Medulla oblongata (tissue), 1 donor: Measurements from ENCODE around the gene NFIA.

Experiments used
- DNase-seq: peaks from one replicate; pipeline ENCODE4 v3.0.0-alpha.2; 2015; ENCODE audit errors: extremely low spot score

Gene NFIA

DNA sequence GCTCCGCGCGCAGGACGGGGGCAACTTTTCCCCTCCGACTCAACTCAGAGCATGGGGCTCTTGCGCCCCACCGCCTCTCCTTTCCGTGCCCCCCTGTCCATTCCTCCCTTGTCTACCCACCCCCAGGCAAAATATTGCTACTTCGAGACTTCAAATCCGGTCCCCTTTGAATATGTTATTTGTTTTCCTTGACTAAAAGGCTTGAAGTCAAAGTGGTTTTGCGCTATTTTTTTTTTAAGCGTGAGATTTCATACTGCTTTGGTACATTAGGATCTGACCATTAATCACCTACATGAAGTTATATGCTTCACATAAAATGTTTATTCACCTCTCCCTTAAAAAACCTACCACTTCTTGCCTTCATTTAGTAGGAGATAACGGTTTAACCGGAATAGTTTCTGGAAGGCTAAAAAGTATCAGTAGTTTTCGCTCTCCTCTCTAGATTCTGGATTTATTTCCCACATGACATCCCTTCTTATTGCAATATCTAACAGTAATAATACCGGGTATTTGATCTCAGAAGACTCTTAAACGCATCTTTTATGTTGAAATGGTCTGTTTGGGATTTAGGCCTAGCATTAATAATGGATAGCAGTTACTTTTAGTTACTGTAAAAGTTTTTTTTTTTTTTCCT is 1.6 kb downstream of the NFIA start:
- DNase-seq: peak; percentile 57

DNA sequence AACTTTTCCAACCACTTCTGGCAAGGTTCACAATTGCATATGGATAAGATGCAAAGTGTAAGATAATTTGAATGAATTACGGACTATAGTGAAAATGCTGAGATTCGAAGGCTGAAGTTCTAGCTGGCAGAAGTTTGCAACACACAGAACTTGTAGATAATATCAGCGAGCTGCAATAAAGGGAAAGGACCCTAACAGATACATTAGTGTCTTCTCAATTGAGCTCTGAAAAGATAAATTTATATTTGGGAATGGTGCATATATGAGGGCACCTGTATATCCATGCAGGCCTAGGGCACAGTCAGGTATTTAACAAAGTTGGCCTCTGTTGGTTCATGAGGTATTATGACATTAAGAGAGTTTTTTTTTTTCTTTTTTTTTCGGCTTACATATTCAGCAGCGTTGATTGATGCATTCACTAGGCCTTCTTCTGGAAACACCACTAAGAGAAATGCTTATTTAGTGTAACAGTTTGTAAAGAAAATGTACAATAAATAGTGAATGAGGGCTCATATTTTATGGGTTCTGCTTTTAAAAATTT is 2.2 kb downstream of the NFIA start:
- peak; percentile 37 for DNase-seq

DNA sequence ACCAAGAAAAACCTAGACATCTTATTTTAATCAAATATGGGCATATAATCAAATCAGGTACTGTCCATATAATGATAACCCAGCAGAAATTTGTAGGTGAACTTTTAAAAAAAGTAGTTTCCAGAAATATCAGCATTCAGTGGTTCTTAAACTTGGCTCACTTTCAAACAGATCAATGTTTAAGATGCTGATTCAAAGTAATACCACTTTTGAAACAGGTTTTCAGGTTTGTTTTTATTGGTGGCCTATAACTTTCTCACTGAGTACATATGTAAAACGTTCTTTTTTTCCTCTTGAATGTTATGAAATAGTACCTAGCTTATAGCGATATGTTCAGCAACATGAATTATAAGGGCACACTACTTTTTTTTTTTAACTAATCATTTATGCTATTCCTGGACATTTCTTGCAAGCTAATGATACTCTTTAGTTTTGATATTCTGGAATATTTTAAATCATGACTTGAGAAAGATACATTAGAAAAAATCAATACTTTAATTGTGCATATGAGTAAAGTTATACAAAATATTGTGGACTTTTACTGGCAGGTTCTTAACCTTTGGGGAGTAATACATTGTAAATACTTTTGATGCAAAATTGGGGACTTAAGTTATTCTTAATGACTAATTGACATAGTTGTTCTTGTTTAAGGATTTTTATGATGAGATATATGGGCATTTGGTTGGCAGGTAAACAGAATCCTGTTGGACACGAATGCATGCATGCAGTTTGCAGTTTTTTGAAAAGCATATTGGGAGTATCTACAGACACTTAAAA is 3.0 kb downstream of the NFIA start:
- peak; percentile 21 for DNase-seq

DNA sequence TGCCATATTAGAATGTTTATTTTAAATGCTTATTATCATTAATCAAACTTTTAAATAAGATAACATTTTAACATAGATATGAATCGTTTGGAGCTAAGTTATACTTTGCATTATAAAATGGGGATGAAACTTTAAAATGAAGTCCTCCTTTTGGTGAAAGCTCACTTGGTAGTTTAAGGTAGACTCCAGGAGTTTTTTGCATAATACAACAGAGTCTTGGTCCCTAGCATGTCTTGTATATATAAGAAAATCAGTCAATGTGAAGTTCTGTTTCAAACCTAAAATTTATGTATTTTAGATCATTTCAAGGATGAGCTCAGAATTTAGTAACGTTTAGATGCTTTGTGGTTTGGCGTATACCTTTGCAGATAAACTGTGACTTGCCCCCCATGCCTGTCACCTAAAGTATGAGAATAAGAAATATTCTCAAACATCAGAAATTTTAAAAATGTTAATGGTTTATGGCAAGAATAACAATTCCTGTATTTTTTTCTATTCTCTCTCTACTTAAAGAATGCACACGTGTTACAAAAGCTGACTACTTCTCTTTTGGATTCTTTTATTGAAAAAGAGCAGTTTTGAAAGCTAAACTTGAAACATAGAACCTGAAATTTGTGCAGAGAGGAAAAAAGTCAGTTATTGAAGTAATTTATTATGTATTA is 3.8 kb downstream of the NFIA start:
- peak; percentile 33 for DNase-seq

DNA sequence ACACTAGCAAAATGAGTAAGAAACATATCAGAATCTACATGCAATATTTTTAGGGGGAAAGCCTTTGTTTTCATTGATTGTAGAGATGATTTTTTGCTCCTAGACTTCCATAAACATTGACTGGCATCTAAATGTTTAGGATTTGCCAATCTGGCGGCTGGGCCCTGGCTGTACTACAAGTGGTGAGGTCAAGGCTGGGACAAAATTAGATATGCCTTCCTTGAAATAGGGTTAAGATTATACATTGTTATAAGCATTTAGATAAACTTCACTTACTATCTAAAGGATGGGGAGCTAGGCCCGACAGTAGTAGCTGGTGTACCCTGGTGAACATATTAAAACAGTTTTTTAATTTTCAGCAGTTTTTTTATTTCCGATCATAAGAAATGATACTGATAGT is 5.2 kb downstream of the NFIA start:
- DNase-seq: peak; percentile 46

DNA sequence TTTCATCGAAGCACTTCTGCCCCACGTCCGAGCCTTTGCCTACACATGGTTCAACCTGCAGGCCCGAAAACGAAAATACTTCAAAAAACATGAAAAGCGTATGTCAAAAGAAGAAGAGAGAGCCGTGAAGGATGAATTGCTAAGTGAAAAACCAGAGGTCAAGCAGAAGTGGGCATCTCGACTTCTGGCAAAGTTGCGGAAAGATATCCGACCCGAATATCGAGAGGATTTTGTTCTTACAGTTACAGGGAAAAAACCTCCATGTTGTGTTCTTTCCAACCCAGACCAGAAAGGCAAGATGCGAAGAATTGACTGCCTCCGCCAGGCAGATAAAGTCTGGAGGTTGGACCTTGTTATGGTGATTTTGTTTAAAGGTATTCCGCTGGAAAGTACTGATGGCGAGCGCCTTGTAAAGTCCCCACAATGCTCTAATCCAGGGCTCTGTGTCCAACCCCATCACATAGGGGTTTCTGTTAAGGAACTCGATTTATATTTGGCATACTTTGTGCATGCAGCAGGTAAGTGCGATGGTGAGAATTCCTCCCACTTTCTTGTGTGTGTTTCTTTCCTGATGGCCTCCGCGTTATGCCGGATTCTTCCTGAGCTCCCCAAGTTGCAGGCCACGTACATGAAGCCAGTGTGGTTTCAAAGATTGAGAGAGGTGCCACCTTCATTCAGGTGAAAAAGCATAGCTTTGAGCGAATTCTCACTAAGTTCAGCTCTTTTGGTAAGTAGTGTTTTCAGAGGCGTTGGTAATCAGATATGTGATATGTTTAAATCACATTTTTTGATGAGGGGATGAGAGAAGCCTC is 6.0 kb downstream of the NFIA start:
- peak; percentile 41 for DNase-seq

DNA sequence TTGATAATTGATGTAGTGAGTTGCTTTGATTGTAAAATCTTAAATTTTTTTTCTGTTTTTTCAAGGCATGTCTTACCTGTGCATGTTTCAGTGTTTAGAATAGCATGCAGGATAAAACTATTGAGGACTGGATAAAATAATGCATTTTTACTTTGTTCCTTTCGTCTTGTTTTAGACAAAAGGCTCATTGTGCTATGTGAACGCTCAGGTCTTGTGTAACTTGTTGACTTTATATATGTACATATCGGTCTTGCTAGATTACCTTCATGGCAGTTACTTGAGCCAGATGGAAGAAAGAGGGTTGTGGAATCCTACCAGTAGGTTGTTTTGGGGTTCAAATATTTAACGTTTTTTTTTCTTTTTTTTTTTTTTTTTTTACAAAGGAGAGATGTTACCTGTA is 7.0 kb downstream of the NFIA start:
- peak; percentile 48 for DNase-seq

DNA sequence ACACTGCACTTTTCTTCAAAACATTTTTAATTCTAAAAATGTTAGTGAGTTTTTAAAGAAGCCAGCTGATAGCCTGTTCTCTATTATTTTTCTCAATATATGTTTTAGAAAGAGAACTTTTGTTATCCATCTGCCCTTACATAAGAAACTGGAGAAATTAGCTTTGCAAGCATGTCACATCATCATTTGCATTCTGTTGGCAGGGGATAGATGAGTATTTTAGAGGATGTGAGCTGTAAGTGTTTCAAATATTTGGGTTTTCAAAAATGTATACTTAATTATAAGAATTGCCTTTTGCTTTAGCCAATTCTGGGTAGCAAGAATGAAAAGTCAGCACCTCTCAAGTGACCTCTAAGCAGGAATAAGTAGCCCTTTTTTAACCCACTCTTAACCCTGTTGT is 7.4 kb downstream of the NFIA start:
- peak; percentile 44 for DNase-seq

DNA sequence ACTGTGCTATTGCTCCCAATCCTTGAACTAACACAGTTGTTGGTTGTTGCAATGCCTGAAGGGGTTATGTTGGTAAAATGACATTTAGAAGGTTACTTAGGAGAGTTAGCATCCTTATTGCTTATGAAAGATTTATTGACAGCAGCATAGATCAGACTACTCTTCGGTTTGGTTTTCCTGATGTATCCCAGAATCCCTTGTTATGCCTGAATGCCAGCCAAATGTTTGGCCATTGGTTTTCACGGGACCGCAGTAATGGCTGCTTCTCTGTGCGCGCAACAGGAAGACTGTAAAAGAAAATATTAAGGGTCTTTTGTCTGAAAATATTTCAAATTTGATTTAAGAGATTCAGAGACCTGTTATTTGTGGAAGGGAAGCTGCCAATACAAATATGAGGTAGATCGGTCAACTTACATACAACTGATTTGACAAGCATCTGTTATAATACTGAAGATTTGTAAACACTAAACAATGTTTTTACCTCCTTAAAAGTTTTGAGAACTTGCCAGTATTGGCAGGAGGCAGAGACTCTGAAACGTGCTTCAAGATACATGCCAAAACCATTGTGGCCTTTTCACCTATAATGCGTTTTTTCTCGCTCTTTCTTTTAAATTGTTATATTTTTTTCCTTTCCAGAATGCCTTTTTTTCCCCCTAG is 8.3 kb downstream of the NFIA start:
- DNase-seq: peak; percentile 77

DNA sequence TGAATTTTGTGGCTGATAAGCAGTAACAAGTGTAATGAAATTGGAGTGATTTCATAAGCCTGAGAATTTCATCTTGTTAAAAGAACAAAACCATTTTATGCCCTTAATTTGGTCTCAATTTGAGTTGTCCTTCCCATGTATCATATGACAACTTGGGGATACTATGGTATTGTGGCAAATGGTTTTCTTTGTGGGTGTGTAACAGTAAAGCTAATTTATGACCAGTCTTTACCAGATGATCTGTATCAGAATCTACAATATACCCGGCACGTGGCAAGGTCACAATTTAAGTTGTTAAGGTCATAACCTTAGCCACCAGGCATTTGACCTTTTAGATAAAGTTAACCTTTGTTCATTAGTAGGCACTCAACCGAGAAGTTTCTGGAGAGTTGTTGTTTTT is 9.1 kb downstream of the NFIA start:
- peak; percentile 29 for DNase-seq

DNA sequence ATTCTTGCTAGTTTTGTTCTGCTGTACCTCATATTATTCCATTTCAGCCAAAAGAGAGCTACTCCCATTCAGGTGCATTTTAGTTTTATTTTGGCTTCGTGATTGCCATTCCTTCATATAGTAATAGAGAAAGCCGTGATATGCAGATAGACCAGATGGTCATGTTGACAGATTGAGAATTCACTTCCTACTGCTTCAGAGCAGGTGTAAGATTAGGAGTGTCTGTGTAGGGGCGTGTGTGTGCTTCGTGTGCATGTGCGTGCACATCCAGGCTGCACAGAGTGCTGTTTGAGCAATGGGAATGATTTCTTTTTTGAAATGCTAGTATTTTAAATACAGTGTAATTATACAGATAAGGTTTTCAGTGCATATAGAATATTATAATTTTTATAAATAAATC is 10.3 kb downstream of the NFIA start:
- DNase-seq: peak; percentile 8

DNA sequence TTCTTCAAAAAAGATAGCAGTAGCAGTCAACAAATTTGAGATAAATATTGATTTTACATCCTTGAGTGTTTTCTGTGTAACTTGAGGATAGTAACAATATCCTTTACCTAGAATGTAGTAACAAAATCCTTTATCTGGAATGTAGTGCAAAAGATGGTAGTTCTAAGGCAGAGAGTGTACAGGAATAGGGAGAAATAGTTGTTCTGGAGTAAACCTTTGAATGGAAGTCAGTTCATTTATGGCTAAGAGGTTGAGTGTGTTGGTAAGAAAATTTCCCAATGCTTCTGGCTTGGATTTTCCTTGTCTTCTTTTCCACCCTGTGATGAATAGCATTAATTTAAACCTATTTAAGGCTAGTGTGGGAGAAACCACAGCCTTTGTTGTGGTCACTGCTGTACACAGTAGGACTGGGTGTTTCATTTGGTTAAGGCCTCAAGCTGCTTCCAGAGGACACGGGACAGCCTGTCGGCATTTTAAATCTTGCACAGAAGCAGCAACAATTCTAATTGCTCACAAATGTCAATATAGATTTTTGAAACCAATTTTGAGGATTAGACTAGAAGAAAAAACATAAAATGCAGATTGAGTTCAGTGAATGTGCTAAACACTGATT is 11.3 kb downstream of the NFIA start:
- no peak for DNase-seq

DNA sequence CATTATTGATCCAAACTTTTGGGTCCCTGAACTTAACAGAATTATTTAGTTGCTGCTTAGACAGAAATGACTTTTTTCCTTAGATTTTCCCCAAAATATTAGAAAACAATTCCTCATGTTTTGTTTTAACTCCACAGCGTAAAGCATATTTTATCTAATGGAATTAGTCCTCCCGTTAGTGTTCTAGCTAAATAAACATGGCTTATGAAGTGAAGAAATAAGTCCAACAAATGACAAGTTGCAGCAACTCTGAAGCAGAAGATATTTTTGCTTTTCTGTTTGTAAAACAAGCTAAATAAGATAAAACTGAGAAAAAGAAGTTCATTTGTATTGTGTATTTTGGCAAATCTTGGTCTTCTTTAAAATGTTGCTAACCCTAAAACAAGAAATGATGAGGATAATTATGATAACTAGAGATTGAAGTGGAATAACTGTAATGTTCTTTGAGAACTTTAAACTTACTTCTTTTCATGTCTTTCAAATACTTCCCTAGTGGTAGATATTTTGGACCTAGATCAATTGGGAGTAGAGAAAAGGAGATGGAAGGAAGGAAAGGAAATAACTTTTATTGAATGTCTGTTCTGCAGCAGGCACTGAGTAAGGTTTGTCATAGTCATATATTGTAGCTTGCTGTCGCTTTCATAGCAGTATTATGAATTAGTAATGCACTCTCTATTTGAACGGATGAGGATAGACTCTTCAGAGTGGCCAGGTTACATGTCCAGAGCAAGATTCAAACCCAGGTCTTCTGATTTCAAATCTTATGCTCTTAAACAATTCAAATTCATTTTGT is 12.5 kb downstream of the NFIA start:
- DNase-seq: peak; percentile 19

DNA sequence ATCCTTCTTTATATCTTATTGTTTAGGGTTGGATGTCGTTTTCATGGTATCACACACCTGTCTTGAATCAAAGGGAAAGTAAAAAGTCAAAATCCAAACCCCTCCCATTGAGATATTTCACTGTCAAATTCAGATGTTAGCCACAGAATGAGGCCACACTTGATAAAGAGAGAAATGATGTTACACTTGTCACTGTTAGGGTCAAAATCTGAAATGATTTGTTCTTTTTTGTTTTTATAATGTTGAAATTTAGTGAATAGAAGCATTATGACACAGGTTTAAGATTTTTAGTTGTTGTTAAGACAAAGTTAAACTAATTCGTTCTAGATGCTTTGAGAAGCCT is 13.1 kb downstream of the NFIA start:
- DNase-seq: no peak

DNA sequence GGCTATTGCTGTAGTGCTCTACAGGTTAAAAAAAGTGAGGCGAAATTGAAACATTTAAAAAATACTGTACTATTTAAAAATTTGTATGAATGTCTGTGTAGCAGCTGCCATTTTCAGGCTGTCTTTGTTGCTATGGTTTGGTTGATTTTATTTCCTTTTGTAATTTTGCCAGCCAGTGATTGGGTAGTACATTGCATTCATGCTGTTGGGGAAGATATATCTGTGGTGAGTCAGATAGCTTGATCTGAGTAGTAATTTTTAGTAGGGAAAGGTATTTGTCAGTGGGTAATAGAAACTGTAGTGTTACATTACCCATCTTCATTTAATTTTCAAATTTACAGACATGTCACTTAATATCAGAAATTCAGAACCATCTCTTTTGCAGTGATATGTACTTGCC is 15.0 kb downstream of the NFIA start:
- no peak for DNase-seq

DNA sequence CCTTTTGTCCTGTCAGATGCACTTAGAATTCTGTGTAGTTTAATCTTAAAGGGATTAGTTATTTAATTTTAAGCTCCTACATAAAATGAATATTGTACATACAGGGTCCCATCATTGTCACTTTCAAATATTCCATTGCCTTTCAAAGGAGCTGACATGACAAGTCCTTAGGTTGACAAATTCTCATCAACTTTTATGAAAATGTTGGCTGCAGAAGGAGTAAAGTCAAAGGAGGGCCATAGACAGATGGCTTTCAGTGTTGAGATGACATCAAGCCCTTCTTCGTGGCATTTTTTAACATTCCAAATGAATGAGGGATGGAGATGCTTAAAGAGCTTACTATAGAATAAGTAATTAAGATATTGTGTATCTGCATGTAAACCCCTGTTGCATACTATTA is 15.4 kb downstream of the NFIA start:
- no peak for DNase-seq

DNA sequence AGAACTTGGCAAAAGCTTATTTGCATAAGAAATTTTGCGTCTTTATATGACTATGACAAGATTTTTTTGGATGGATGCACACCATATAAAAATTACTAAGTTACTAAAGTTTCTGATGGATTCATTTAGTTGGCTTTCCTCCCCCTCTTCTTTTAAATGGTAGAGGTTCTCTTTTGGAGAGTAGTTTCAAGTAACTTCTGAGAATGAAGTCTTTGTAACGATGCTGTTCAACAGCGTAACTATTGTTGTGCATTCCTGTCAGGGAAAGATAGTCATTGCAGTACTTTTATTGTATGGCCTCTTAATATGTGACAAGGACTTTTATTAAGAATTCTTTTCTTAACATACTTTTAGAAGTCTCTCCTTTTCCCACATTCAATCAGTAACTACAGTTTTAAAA is 16.0 kb downstream of the NFIA start:
- peak; percentile 35 for DNase-seq

DNA sequence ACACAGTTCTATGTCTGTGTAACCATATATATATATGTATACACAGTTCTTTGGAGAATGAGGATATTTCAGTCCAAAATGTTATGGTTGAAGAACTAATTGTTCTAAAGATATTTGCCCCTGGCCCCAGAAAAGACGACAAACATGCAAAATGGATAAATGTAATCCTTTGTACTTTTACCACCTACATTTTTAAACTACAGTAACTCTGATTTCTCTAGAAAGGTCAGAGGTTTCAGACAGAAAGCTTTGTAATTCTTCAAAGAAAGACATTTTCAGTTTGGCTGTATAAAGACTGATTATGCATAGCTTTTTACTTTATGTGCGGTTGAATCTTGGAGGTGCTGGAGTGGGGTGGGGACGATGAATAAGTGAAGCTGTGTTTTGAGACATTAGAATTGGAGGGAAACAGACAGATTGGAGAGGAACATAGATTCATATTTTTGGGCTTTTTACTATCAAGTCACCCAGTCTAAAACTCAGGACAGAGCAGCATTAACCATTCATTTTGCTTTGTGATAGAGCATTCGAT is 16.6 kb downstream of the NFIA start:
- DNase-seq: no peak

DNA sequence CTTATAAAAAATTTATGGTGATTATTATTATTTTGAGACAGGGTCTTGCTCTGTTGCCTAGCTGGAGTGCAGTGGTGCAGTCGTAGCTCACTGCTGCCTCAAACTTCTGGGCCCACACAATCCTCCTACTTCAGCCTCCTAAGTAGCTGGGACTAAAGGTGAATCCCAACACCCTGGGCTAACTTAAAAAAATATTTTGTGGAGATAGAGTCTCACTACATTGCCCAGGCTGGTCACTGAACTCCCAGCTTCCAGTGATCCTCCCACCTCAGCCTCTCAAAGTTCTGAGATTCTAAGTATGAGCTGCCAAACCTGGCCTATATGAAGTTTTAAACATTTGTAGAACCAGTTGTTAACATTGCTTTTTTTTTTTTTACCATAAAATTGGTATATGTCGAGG is 18.2 kb downstream of the NFIA start:
- DNase-seq: no peak

DNA sequence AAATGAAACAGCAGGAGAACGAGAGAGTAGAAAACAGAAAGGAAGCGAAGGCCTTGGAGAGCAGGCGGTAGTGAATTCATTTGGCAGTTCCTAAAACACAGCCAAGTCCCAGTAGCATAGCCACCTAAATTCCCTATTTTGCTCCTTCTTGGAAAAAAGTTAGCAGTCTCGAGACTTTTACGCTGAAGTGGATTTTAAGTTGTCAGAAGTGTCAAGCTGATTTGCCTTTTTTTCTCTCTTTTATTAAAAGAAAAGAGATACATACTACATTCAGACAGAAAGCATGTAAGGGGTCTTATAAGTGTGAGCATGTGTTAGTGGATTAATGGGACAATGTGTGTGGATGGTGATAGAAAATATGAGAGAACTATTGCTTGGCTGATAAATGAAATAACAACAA is 19.2 kb downstream of the NFIA start:
- peak; percentile 65 for DNase-seq
